GM19328 (cell line): ENCODE data around the gene KRTAP4-3.
"Not testable (repeated sequence)": the region's sequence is repeated elsewhere in the genome, so short reads cannot be mapped to it uniquely, and the experiment has no call there.

Experiments used
- ATAC-seq: cut with Tn5 transposase; IDR thresholded peaks from one replicate; pipeline ENCODE4 v1.9.1; 2021; ENCODE audit warnings: mild to moderate bottlenecking, moderate library complexity; ENCODE audit not compliant: unreplicated experiment

Gene KRTAP4-3

GRCh38 chr17:41119696-41120690 lies 48.0 kb downstream of the KRTAP4-3 start:
- ATAC-seq = not testable (repeated sequence)

- ATAC-seq = no peak
Observed at GRCh38 chr17:41118721-41119120, 49.3 kb downstream of the KRTAP4-3 start.

- ATAC-seq = not testable (repeated sequence)
Observed at GRCh38 chr17:41117846-41118386, 50.1 kb downstream of the KRTAP4-3 start, which contains the start of gene KRTAP4-11. Gene KRTAP4-11 (minus strand): TSS chr17:41118373. CDS start chr17:41118315, 58 bp downstream.
